Large intestine (tissue), 3 donors: ENCODE measurements around the gene WWC2. TPM values are rescaled to one million over a fixed set of nuclear protein-coding genes. Genes with fewer than 3 reads are reported as not detected.

Source experiments
- DNase-seq, 2 donors: peaks; one replicate each; pipeline versions ENCODE4 v3.0.0 to v3.0.0-alpha.2; 2013
- H3K27ac ChIP-seq: one replicate; pipeline ENCODE4 v1.5.1; 2013; ENCODE audit warnings: low read length
- H3K27me3 ChIP-seq: 2 replicates; pipeline ENCODE4 v1.6.1; 2013; ENCODE audit warnings: low read length; ENCODE audit not compliant: control insufficient read depth, insufficient read depth
- H3K36me3 ChIP-seq: 2 replicates; pipeline ENCODE4 v1.6.1; 2013; ENCODE audit warnings: low read length; ENCODE audit not compliant: control insufficient read depth, insufficient read depth
- H3K4me1 ChIP-seq: one replicate; pipeline ENCODE4 v1.6.1; 2013; ENCODE audit warnings: low read length; ENCODE audit not compliant: control insufficient read depth, insufficient read depth
- H3K4me3 ChIP-seq: one replicate; pipeline ENCODE4 v1.5.1; 2013; ENCODE audit warnings: low read length
- H3K9me3 ChIP-seq: one replicate; pipeline ENCODE4 v1.6.1; 2013; ENCODE audit warnings: mild to moderate bottlenecking, low read depth, low read length, moderate library complexity; ENCODE audit not compliant: control insufficient read depth
- WGBS: methylation state at CpG from one replicate; pipeline ENCODE4 v1.1.5; 2013; ENCODE audit warnings: low lambda C conversion rate; ENCODE audit not compliant: insufficient coverage; 5-methylcytosine and 5-hydroxymethylcytosine counted together
- polyA plus RNA-seq: library from polyadenylated mRNA; unstranded; fragments of 120-200 nt; gene quantifications from one replicate; pipeline ENCODE4 v1.2.1, GENCODE V29; 2013

The WWC2 gene
- polyA plus RNA-seq, 1 donor = 19.7 TPM

GRCh38 chr4:183078634-183079033, 20.4 kb upstream of the WWC2 start:
- no CpG with 5 or more reads among the region's 13 CpGs for WGBS
- Histone ChIP-seq H3K27me3 (peaks cover 2% of the 10 kb centered on the region), H3K36me3 (no peaks in the 10 kb centered on the region), H3K4me1 (peaks cover 10% of the 10 kb centered on the region), H3K4me3 (no peak overlapping the region), H3K27ac (no peak overlapping the region), H3K9me3 (no peaks in the 10 kb centered on the region)
- DNase-seq = no peak

- Histone ChIP-seq H3K4me1 (peaks cover 10% of the 10 kb centered on the region), H3K27me3 (no peaks in the 10 kb centered on the region), H3K36me3 (no peaks in the 10 kb centered on the region), H3K9me3 (no peaks in the 10 kb centered on the region), H3K4me3 (no peak overlapping the region), H3K27ac (no peak overlapping the region)
- DNase-seq = peak in 1 of 2 donors; percentile 31
- no CpG with 5 or more reads among the region's 4 CpGs for WGBS
These were observed 18.5 kb upstream of the WWC2 start for GRCh38 chr4:183080372-183081115.

GRCh38 chr4:183081116-183081469, 18.0 kb upstream of the WWC2 start:
- Histone ChIP-seq H3K27ac (no peak overlapping the region), H3K4me3 (no peak overlapping the region), H3K27me3 (no peaks in the 10 kb centered on the region), H3K36me3 (no peaks in the 10 kb centered on the region), H3K4me1 (peaks cover 10% of the 10 kb centered on the region), H3K9me3 (no peaks in the 10 kb centered on the region)
- WGBS = 18% methylated on average over 2 of the region's 3 CpGs
- DNase-seq = no peak

- H3K9me3 ChIP-seq = no peaks in the 10 kb centered on the region
- no peaks in the 10 kb centered on the region for H3K27me3 ChIP-seq
- H3K36me3 ChIP-seq = no peaks in the 10 kb centered on the region
- H3K4me1 ChIP-seq = peaks cover 10% of the 10 kb centered on the region
- H3K27ac ChIP-seq = no peak overlapping the region
- WGBS = no CpG with 5 or more reads among the region's 3 CpGs
- DNase-seq = no peak
- H3K4me3 ChIP-seq = no peak overlapping the region
These were observed 17.0 kb upstream of the WWC2 start for GRCh38 chr4:183082053-183082452.

- no peaks in the 10 kb centered on the region for H3K36me3 ChIP-seq
- H3K27me3 ChIP-seq = peaks cover 12% of the 10 kb centered on the region
- peak in 1 of 2 donors; percentile 53 for DNase-seq
- H3K27ac ChIP-seq = no peak overlapping the region
- WGBS = 20% methylated on average over 1 of the region's 6 CpGs
- H3K4me1 ChIP-seq = peaks cover 9% of the 10 kb centered on the region
- no peak overlapping the region for H3K4me3 ChIP-seq
- H3K9me3 ChIP-seq = peaks cover 6% of the 10 kb centered on the region
These were observed 4.5 kb upstream of the WWC2 start for GRCh38 chr4:183094393-183095198.

- Histone ChIP-seq H3K4me3 (no peak overlapping the region), H3K4me1 (peaks cover 9% of the 10 kb centered on the region), H3K27me3 (peaks cover 17% of the 10 kb centered on the region), H3K9me3 (peaks cover 6% of the 10 kb centered on the region), H3K36me3 (no peaks in the 10 kb centered on the region), H3K27ac (no peak overlapping the region)
- WGBS = no CpG with 5 or more reads among the region's 1 CpG
- no peak for DNase-seq
These were observed 3.9 kb upstream of the WWC2 start for GRCh38 chr4:183095199-183095512.

GRCh38 chr4:183096276-183096965, 2.6 kb upstream of the WWC2 start:
- Histone ChIP-seq H3K9me3 (peaks cover 6% of the 10 kb centered on the region), H3K4me3 (no peak overlapping the region), H3K4me1 (peaks cover 11% of the 10 kb centered on the region), H3K36me3 (no peaks in the 10 kb centered on the region), H3K27ac (no peak overlapping the region), H3K27me3 (peaks cover 17% of the 10 kb centered on the region)
- 58% methylated on average over 7 of the region's 15 CpGs for WGBS
- no peak for DNase-seq

- Histone ChIP-seq H3K4me3 (peak overlapping the region; percentile 75), H3K27ac (peak overlapping the region; percentile 47), H3K9me3 (peaks cover 6% of the 10 kb centered on the region), H3K36me3 (no peaks in the 10 kb centered on the region), H3K4me1 (peaks cover 11% of the 10 kb centered on the region), H3K27me3 (peaks cover 17% of the 10 kb centered on the region)
- no CpG with 5 or more reads among the region's 43 CpGs for WGBS
- peak in 1 of 2 donors; percentile 24 for DNase-seq
These were observed 1.6 kb upstream of the WWC2 start for GRCh38 chr4:183097231-183098018.

- Histone ChIP-seq H3K4me1 (peaks cover 11% of the 10 kb centered on the region), H3K9me3 (peaks cover 6% of the 10 kb centered on the region), H3K4me3 (peak overlapping the region; percentile 75), H3K27me3 (peaks cover 17% of the 10 kb centered on the region), H3K36me3 (no peaks in the 10 kb centered on the region), H3K27ac (peak overlapping the region; percentile 79)
- DNase-seq = peak in 1 of 2 donors; percentile 71
- WGBS = no CpG with 5 or more reads among the region's 79 CpGs
These were observed 886 bp upstream of the WWC2 start for GRCh38 chr4:183098019-183098722.
